PC-3 (cell line): ENCODE data around the gene POTEF.
"Not testable (repeated sequence)": the region's sequence is repeated elsewhere in the genome, so short reads cannot be mapped to it uniquely, and the experiment has no call there.

Source experiments
- EZH2 ChIP-seq: fragments of 300-600 bp; sonication (generic); IDR thresholded peaks from one replicate; pipeline ENCODE4 v1.6.1; 2017; ENCODE audit warnings: antibody characterized with exemption, mild to moderate bottlenecking, low read length; ENCODE audit not compliant: unreplicated experiment
- EZH2phosphoT487 ChIP-seq: fragments of 300-600 bp; sonication (generic); IDR thresholded peaks from 2 replicates; pipeline ENCODE4 v1.6.1; 2018; ENCODE audit warnings: mild to moderate bottlenecking, antibody characterized with exemption, low read length, borderline replicate concordance
- TF ChIP-seq, protein P1 (sequence below): fragments of 300-600 bp; sonication (generic); conservative IDR thresholded peaks from 2 replicates; pipeline ENCODE4 v1.5.1; 2017; ENCODE audit warnings: antibody characterized with exemption, low read depth, mild to moderate bottlenecking, low read length

DNA sequence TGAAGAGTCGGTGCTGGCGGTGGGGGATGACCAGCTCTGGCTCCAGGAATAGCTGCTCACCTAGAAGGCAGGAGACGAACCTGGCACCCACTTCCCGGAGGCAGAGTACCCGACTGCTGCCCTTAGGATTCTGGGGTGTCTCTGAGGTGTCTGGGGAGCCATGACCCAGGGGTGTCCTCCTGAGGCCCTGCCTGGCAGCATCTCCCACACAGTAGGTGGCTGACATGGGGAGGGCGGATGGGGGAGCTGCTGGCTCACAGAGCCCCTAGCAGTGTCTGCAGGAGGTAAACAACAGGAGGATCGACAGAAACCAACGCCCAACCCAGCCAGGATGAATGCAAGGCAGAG, 25.4 kb upstream of the POTEF start:
- TF ChIP-seq, protein P1, sequence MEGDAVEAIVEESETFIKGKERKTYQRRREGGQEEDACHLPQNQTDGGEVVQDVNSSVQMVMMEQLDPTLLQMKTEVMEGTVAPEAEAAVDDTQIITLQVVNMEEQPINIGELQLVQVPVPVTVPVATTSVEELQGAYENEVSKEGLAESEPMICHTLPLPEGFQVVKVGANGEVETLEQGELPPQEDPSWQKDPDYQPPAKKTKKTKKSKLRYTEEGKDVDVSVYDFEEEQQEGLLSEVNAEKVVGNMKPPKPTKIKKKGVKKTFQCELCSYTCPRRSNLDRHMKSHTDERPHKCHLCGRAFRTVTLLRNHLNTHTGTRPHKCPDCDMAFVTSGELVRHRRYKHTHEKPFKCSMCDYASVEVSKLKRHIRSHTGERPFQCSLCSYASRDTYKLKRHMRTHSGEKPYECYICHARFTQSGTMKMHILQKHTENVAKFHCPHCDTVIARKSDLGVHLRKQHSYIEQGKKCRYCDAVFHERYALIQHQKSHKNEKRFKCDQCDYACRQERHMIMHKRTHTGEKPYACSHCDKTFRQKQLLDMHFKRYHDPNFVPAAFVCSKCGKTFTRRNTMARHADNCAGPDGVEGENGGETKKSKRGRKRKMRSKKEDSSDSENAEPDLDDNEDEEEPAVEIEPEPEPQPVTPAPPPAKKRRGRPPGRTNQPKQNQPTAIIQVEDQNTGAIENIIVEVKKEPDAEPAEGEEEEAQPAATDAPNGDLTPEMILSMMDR, result not testable (repeated sequence)
- TF ChIP-seq EZH2, EZH2phosphoT487: not testable (repeated sequence)
